Aorta (tissue), 5 donors: ENCODE measurements around the gene PTPRM. TPM values are rescaled to one million over a fixed set of nuclear protein-coding genes. Genes with fewer than 3 reads are reported as not detected.

Experiments used
- ATAC-seq: fragments of 200-7000 bp; cut with Tn5 transposase; one replicate; pipeline ENCODE4 v1.9.1; 2022; ENCODE audit warnings: moderate library complexity; ENCODE audit not compliant: low FRiP score
- DNase-seq, 2 donors: peaks; one replicate each; pipeline ENCODE4 v3.0.0-alpha.2; 2020
- H3K27ac ChIP-seq, 2 donors: one replicate each; pipeline ENCODE4 v1.5.1; 2013; ENCODE audit warnings: low read length in 2 of 2, mild to moderate bottlenecking in 2 of 2, moderate library complexity in 2 of 2, control low read depth in 1 of 2, inconsistent platforms in 1 of 2, low read depth in 1 of 2
- H3K27me3 ChIP-seq, 2 donors: one replicate each; pipeline ENCODE4 v1.6.1; 2013; ENCODE audit warnings: control low read depth in 1 of 2, low read length in 1 of 2, mild to moderate bottlenecking in 1 of 2, moderate library complexity in 1 of 2; ENCODE audit not compliant: insufficient read depth in 2 of 2, control insufficient read depth in 1 of 2
- H3K36me3 ChIP-seq, 2 donors: one replicate each; pipeline ENCODE4 v1.6.1; 2013; ENCODE audit warnings: control low read depth in 1 of 2, low read length in 1 of 2, mild to moderate bottlenecking in 1 of 2; ENCODE audit not compliant: insufficient read depth in 2 of 2, control insufficient read depth in 1 of 2
- H3K4me1 ChIP-seq, 2 donors: one replicate each; pipeline ENCODE4 v1.6.1; 2013; ENCODE audit warnings: low read length in 2 of 2, control low read depth in 1 of 2, mild to moderate bottlenecking in 1 of 2, moderate library complexity in 1 of 2; ENCODE audit not compliant: insufficient read depth in 2 of 2, control insufficient read depth in 1 of 2
- H3K4me3 ChIP-seq, 2 donors: one replicate each; pipeline ENCODE4 v1.5.1; 2013; ENCODE audit warnings: low read length in 2 of 2, control low read depth in 1 of 2, mild to moderate bottlenecking in 1 of 2
- H3K9me3 ChIP-seq: one replicate; pipeline ENCODE4 v1.6.1; 2013; ENCODE audit warnings: mild to moderate bottlenecking, low read length; ENCODE audit not compliant: control insufficient read depth
- WGBS, 2 donors: extraction: QIAGEN DNeasy Blood & Tissue Kit; methylation state at CpG; one replicate each; pipeline ENCODE4 v1.1.7; 2013; 5-methylcytosine and 5-hydroxymethylcytosine counted together
- intact Hi-C, 2 donors: fragments of 100-400 bp; cut with DNase I; formaldehyde crosslinking; loops; one replicate each; pipeline versions ENCODE4 v1.14.2 to v1.15.0; 2022
- polyA plus RNA-seq, 2 donors: library from polyadenylated mRNA; stranded (reverse); fragments of 200-250 nt; gene quantifications; one replicate each; pipeline ENCODE4 v1.2.3, GENCODE V29; 2013
- total RNA-seq, 2 donors: library from RNA; stranded (reverse); fragmentation: NEBNext Ultra II Directional; extraction: Animal tissue kit (Norgen Biotek cat#: 25700); gene quantifications; one replicate each; pipeline ENCODE4 v1.2.1, GENCODE V29; 2021
- donor health status: healthy with polysubstance abuse.
- donor health status: Bipolar disorder and iron deficiency.
- donor health status: DM: no; HTN: no; CAD: no.
- donor health status: DM: no; HTN: no; CAD: no.
- donor health status: DM: yes; HTN: yes; CAD: no.

The PTPRM gene
- total and polyA plus RNA-seq, 4 donors, result 10.6 to 98.9 (median 65.6) TPM

DNA sequence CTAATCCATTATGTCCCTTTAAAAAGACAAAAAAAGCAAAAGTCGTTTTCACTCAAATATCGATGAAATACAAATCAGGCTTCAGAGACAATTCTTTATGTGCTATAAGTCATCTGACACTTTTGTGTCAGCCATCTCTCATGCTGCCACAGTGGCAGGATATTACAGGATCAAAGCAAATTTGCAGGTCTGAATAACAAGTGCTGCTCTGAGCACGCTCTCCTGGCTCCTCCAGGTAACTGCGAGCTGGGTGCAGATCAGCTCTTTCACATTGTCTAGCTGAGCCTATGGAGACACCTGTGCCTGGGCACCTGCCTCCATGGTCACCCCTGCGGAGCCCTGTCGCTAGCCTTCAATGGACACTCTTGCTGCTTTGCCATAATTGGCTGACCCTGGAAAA lies 792.0 kb downstream of the PTPRM start:
- WGBS, 2 donors, result 86 to 95% methylated on average over 6 of the region's 6 CpGs
- Histone ChIP-seq H3K27ac (no peak overlapping the region), H3K4me1 (no peaks in the 10 kb centered on the region), H3K4me3 (no peak overlapping the region), H3K9me3 (no peaks in the 10 kb centered on the region), H3K36me3 (no peaks in the 10 kb centered on the region), H3K27me3 (no peaks in the 10 kb centered on the region)
- DNase-seq (no peak), ATAC-seq (no peak)
- intact Hi-C loops, result no loop called here

DNA sequence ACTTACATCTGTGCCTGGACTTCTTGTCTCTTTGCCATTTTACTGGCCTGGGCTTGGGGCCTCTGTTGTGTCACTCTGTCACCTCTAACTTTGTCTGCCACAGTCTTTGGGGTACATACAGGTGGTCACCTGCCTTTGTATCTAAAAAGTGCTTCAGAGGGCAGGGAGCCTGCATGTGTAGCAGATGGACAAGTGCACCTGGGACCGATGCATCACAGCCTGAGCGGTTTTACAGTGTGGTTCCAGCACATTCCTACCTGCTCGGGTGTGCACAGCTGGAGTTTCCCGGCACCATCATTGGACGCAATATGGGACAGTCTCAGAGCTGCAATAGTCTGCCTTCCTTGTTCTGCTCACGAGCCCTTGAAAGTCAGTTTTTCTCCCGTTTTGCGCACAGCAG lies 792.4 kb downstream of the PTPRM start:
- no peaks in the 10 kb centered on the region for H3K9me3 ChIP-seq
- 96 to 97% methylated on average over 8 of the region's 8 CpGs for WGBS, 2 donors
- intact Hi-C loops, result no loop called here
- H3K27me3 ChIP-seq, result no peaks in the 10 kb centered on the region
- no peak overlapping the region for H3K4me3 ChIP-seq
- DNase-seq (no peak), ATAC-seq (no peak)
- H3K36me3 ChIP-seq, result no peaks in the 10 kb centered on the region
- H3K27ac ChIP-seq, result no peak overlapping the region
- H3K4me1 ChIP-seq, result no peaks in the 10 kb centered on the region

DNA sequence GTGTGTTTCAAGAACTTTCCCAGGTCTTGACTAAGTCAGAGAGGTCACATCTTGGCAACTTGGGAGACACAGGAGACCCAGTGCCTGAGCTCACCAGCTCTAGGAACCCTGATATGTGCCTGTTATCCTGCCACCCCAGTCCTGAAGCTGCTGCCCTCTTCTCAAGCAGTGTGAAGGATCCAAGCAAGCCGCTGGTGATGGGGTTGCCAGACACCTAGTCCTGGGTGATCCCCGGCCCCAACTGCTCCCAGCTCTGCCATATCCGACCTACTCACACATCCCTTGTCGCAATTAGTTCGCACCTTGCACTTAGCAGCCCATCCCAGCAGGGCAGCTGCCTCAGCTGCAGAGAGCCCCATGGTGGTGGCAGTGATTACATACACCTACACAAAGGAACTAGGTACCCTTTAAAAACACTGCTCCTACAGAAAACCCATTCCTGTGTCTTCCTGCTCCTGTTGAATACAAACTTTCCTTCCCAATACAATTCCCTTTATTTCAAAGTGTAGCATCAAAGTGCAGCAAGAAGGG lies 794.9 kb downstream of the PTPRM start:
- Histone ChIP-seq H3K27me3 (no peaks in the 10 kb centered on the region), H3K9me3 (no peaks in the 10 kb centered on the region), H3K27ac (no peak overlapping the region), H3K4me3 (no peak overlapping the region), H3K4me1 (no peaks in the 10 kb centered on the region), H3K36me3 (no peaks in the 10 kb centered on the region)
- ATAC-seq (no peak), DNase-seq (no peak)
- intact Hi-C loops, result no loop called here
- 97 to 98% methylated on average over 5 of the region's 5 CpGs for WGBS, 2 donors

DNA sequence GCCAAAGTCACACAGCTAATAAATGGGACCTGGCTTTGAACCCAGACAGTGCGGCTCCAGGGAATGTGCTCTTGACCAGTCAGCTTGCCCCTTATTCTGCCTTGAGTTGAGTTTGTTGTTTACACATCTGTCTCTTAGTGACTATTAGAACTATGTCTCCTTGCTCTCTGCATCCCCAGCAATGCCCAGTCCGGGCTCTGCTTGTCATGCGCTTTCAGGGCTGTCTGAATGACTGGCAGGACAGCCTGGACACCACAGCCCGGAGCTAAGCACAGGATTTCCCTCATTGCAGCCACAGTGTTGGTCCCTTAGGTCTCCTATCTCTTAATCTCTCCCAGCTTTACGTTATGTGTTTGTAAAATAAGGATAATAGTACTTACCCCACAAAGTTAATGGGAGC lies 795.7 kb downstream of the PTPRM start:
- no peak overlapping the region for H3K27ac ChIP-seq
- H3K9me3 ChIP-seq, result no peaks in the 10 kb centered on the region
- no peaks in the 10 kb centered on the region for H3K4me1 ChIP-seq
- intact Hi-C loops, result no loop called here
- ATAC-seq (no peak), DNase-seq (no peak)
- no peaks in the 10 kb centered on the region for H3K27me3 ChIP-seq
- no peak overlapping the region for H3K4me3 ChIP-seq
- WGBS, 2 donors, result 91 to 94% methylated on average over 5 of the region's 5 CpGs
- no peaks in the 10 kb centered on the region for H3K36me3 ChIP-seq

DNA sequence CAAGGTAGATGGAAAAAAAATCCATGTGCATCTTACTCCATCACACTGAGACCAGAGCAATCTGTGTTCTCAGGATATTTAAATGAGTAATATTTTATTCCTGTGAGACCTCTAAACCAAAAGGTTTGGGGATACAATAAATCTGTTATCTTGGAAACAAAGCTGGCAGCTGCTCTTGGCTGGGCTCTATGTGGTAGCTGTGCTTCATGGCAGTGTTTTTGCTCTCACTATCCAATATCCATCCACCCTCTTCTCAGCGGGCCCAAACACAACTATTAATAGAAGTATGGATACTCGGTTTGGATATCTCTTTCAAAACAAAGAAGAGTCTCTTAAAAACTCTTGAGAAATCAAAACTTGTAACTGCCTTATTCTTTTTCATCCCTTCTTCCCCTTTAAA lies 797.3 kb downstream of the PTPRM start:
- no peak for DNase-seq
- 0 to 8% methylated on average over 2 of the region's 2 CpGs for WGBS, 2 donors
- H3K9me3 ChIP-seq, result no peaks in the 10 kb centered on the region
- no peaks in the 10 kb centered on the region for H3K4me1 ChIP-seq
- intact Hi-C loops, result no loop called here
- no peaks in the 10 kb centered on the region for H3K36me3 ChIP-seq
- no peak for ATAC-seq
- no peak overlapping the region for H3K4me3 ChIP-seq
- no peak overlapping the region for H3K27ac ChIP-seq
- H3K27me3 ChIP-seq, result no peaks in the 10 kb centered on the region

DNA sequence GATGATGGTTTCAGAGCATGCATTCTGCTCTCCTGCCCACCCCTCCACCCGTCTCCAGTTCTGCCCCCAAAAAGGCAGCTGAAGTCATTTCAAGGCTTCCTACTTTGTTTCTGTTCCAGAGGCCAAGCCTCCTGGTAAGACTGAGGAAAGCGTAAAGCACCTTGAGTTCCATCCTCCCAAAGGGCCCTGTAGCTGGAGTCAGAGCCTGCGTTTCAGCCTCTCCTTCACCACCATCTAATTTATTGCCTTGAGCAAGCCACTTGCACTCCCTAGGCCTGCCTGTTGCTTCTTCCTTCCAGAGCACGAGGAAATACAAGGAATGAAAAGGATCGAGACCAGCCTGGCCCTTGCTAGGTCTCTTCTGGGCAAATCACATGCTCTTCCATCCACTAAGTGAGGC lies 797.9 kb downstream of the PTPRM start:
- WGBS, 2 donors, result 87 to 90% methylated on average over 5 of the region's 5 CpGs

DNA sequence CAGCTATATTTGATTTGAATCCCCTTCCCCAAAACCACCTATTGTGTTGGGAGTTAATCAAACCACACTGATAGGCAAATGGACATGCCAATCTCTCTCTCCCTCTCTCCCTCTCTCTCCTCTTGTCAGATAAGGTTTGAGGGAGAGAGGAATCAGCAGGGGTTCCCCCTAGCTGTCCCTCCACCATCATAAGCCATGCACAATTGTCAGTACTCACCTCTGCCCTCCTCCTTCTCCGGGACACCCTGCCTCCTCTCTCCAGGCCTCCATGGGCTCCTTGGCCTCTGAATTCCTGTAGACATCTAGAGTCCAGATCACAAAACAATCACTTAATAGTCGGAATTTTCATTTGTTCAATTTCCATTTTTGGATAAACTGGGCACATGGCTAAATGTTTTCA lies 798.4 kb downstream of the PTPRM start:
- ATAC-seq (no peak), DNase-seq (no peak)
- no peaks in the 10 kb centered on the region for H3K27me3 ChIP-seq
- no peaks in the 10 kb centered on the region for H3K9me3 ChIP-seq
- H3K4me3 ChIP-seq, result no peak overlapping the region
- H3K36me3 ChIP-seq, result no peaks in the 10 kb centered on the region
- intact Hi-C loops, result no loop called here
- H3K4me1 ChIP-seq, result no peaks in the 10 kb centered on the region
- no peak overlapping the region for H3K27ac ChIP-seq
- WGBS, 2 donors, result 95% methylated on average over 2 of the region's 2 CpGs

More for the DNA sequence above, 797.9 kb downstream of the PTPRM start:
- H3K4me3 ChIP-seq, result no peak overlapping the region
- intact Hi-C loops, result no loop called here
- H3K36me3 ChIP-seq, result no peaks in the 10 kb centered on the region
- H3K27me3 ChIP-seq, result no peaks in the 10 kb centered on the region
- no peak for DNase-seq
- H3K9me3 ChIP-seq, result no peaks in the 10 kb centered on the region
- no peak for ATAC-seq
- no peak overlapping the region for H3K27ac ChIP-seq
- H3K4me1 ChIP-seq, result no peaks in the 10 kb centered on the region

DNA sequence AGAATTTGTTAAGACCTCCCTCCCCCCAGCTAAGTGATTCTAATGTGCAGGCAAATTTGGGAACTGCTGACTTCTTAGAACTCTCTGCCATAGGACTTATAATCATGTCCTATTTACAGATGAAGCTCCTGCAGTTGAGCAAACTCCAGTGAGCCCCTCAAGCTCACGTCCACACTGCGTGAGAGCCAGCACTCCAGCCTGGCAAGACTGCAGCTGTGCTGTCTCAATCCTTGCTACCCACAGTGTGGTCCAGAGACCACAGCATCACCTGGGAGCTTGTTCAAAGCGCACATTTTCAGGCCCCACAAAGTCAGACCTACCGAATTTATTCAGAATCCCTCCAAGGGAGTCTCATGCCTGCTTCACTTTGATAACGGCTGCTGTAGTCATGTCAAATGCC lies 799.0 kb downstream of the PTPRM start:
- intact Hi-C loops, result no loop called here
- Histone ChIP-seq H3K4me1 (no peaks in the 10 kb centered on the region), H3K27ac (no peak overlapping the region), H3K27me3 (no peaks in the 10 kb centered on the region), H3K9me3 (no peaks in the 10 kb centered on the region), H3K4me3 (no peak overlapping the region), H3K36me3 (no peaks in the 10 kb centered on the region)
- ATAC-seq, result no peak
- WGBS, 2 donors, result 94 to 95% methylated on average over 5 of the region's 5 CpGs
- no peak for DNase-seq

DNA sequence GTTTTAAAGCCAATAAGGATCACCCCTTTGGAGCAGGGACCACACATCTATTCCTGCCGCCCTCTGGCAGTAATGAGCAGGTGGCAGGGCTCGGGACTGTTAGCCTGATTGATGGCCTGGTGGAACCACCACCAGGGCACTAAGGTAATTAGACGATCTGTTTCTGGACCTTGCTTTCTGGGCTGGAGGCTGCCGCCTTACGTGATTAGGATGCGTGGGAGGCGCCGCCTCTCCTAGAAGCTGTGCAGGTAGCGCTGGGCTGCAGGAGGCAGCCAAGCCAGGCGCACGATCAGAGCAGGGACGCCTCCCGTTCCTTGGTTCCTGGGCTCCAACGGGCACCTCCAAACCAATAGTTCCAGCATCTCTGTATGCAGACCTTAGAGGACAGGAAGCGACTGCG lies 799.5 kb downstream of the PTPRM start:
- H3K4me3 ChIP-seq, result no peak overlapping the region
- no peak overlapping the region for H3K27ac ChIP-seq
- DNase-seq, result no peak
- no peaks in the 10 kb centered on the region for H3K4me1 ChIP-seq
- no peaks in the 10 kb centered on the region for H3K9me3 ChIP-seq
- H3K27me3 ChIP-seq, result no peaks in the 10 kb centered on the region
- intact Hi-C loops, result no loop called here
- no peak for ATAC-seq
- WGBS, 2 donors, result 93 to 94% methylated on average over 16 of the region's 16 CpGs
- H3K36me3 ChIP-seq, result no peaks in the 10 kb centered on the region
